Neural crest cell (in vitro differentiated cells): ENCODE measurements around the gene BIRC6. TPM values are rescaled to one million over a fixed set of nuclear protein-coding genes. Genes with fewer than 3 reads are reported as not detected.
"Not testable (repeated sequence)": the region's sequence is repeated elsewhere in the genome, so short reads cannot be mapped to it uniquely, and the experiment has no call there.

Source experiments
- DNase-seq: peaks from one replicate; pipeline ENCODE4 v3.0.0; 2021; ENCODE audit warnings: low read depth, mixed read lengths, low spot score
- H3K27ac Mint-ChIP-seq: one replicate; pipeline ENCODE4 v1.8.0; 2021; ENCODE audit warnings: mild to moderate bottlenecking, mixed read lengths; ENCODE audit not compliant: unreplicated experiment
- H3K27me3 Mint-ChIP-seq: 2 replicates; pipeline ENCODE4 v1.8.0; 2021; ENCODE audit warnings: low read depth, mild to moderate bottlenecking, mixed read lengths
- H3K36me3 Mint-ChIP-seq: 2 replicates; pipeline ENCODE4 v1.8.0; 2021; ENCODE audit warnings: low read depth, mild to moderate bottlenecking, mixed read lengths
- H3K4me1 Mint-ChIP-seq: 2 replicates; pipeline ENCODE4 v1.8.0; 2021; ENCODE audit warnings: mixed read lengths
- H3K4me3 Mint-ChIP-seq: one replicate; pipeline ENCODE4 v1.8.0; 2021; ENCODE audit warnings: mild to moderate bottlenecking, mixed read lengths
- H3K9me3 Mint-ChIP-seq: 2 replicates; pipeline ENCODE4 v1.8.0; 2021; ENCODE audit warnings: mixed read lengths
- total RNA-seq: library from RNA; stranded (reverse); gene quantifications from 2 replicates; pipeline ENCODE4 v1.2.1, GENCODE V29; 2021
- TF ChIP-seq, protein P1 (sequence below): fragments of 200-600 bp; sonication (generic); conservative IDR thresholded peaks from 2 replicates; pipeline ENCODE4 v1.5.0; 2021; ENCODE audit warnings: antibody characterized with exemption, mild to moderate bottlenecking

BIRC6 gene
- total RNA-seq, 1 donor from 2014 or later, result 76.8 TPM

DNA sequence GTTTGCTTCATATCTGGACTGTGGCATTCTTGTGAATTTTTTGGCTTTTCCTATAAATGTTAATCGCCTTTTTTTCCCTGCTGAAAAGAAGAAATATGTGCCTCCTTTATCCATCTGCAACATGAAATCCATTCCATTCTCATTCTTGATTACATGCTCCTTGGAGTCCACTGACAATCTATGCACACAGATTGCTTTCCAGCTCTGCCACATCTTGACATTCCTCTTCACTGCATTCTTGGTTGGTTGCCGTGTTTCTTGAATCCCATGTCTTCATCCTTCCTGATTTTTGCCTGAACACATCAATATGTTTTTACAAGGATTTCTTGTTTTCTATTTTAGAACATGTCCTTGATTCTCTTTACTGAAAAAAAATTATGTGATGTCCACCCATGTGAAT lies 26.7 kb upstream of the BIRC6 start:
- TF ChIP-seq, protein P1, sequence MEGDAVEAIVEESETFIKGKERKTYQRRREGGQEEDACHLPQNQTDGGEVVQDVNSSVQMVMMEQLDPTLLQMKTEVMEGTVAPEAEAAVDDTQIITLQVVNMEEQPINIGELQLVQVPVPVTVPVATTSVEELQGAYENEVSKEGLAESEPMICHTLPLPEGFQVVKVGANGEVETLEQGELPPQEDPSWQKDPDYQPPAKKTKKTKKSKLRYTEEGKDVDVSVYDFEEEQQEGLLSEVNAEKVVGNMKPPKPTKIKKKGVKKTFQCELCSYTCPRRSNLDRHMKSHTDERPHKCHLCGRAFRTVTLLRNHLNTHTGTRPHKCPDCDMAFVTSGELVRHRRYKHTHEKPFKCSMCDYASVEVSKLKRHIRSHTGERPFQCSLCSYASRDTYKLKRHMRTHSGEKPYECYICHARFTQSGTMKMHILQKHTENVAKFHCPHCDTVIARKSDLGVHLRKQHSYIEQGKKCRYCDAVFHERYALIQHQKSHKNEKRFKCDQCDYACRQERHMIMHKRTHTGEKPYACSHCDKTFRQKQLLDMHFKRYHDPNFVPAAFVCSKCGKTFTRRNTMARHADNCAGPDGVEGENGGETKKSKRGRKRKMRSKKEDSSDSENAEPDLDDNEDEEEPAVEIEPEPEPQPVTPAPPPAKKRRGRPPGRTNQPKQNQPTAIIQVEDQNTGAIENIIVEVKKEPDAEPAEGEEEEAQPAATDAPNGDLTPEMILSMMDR, result no peak
- no peak overlapping the region for H3K27ac Mint-ChIP-seq
- no peak overlapping the region for H3K4me3 Mint-ChIP-seq
- DNase-seq, result no peak
- no peaks in the 10 kb centered on the region for H3K36me3 Mint-ChIP-seq
- H3K4me1 Mint-ChIP-seq, result peaks cover 6% of the 10 kb centered on the region
- H3K9me3 Mint-ChIP-seq, result no peaks in the 10 kb centered on the region
- H3K27me3 Mint-ChIP-seq, result no peaks in the 10 kb centered on the region

DNA sequence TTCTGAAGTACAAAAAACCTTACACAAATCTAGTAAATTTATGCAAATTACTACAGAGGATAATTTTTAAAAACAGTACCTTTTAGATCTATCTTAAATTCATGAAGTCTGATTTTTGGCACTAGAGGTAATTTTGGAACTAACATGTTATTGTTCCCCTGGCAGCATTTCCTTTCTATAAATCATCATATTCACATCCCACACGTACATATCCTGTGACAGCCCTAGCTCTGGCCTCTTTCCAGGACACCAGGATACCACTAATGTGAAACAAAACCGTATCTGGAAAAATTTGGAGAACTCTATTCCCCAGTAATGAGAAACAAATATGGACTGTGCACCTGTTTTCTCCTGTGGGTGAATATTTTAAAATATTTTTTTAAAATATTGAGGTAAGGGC lies 14.0 kb upstream of the BIRC6 start:
- H3K4me1 Mint-ChIP-seq, result no peaks in the 10 kb centered on the region
- no peaks in the 10 kb centered on the region for H3K9me3 Mint-ChIP-seq
- H3K4me3 Mint-ChIP-seq, result no peak overlapping the region
- H3K27ac Mint-ChIP-seq, result no peak overlapping the region
- no peaks in the 10 kb centered on the region for H3K27me3 Mint-ChIP-seq
- TF ChIP-seq, protein P1, result no peak
- H3K36me3 Mint-ChIP-seq, result no peaks in the 10 kb centered on the region
- DNase-seq, result no peak

DNA sequence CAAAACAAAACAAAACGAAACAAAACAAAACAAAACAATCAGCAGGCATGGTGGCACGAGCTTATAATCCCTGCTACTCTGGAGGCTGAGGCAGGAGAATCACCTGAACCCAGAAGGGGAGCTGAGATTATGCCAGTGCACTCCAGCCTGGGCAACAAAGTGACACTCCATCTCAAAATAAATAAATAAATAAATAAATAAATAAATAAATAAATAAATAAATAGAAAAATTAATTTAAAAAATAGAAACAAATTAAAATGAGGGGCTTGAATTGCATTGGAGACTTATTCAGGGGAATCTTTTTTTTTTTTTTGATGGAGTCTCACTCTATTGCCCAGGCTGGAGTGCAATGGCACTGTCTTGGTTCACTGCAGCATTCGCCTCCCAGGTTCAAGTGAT lies 6.0 kb upstream of the BIRC6 start:
- H3K4me1 Mint-ChIP-seq, DNase-seq, H3K27ac Mint-ChIP-seq, H3K36me3 Mint-ChIP-seq, H3K9me3 Mint-ChIP-seq, H3K4me3 Mint-ChIP-seq, H3K27me3 Mint-ChIP-seq: not testable (repeated sequence)

DNA sequence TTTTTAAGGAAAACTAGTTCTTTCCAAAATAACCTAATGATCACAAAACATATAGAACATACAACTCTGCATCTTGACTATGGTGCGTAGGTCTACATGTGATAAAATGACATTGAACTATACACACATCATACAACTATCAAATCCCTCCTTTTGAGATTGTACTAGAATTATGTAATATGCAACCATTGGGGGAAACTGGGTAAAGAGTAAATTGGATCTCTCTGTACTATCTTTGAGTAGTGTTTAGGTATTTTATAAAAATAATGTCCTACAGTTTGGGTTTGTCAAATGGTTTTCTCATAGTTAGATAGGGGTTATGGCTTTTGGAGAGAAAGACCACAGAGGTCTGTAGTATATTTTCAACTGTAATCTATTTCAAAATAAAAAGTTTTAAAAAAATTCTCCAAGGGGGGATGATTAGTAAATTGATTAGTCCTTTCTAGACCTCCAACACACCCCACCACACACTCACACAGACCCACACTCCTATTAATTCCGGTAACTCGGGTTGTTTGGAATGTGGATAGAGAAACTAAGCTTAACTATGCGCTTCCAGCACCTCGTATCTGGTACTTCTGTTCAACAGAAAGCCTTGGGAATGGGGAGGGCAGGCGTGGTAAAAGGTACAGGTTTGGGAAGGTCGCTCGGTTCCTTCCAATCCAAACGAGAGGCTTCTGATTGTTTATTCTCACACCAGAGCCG lies 695 bp upstream of the BIRC6 start:
- H3K27me3 Mint-ChIP-seq, result no peaks in the 10 kb centered on the region
- TF ChIP-seq, protein P1, result no peak
- no peak for DNase-seq
- H3K36me3 Mint-ChIP-seq, result no peaks in the 10 kb centered on the region
- peaks cover 33% of the 10 kb centered on the region for H3K4me1 Mint-ChIP-seq
- H3K4me3 Mint-ChIP-seq, result peak overlapping the region; percentile 94
- H3K27ac Mint-ChIP-seq, result peak overlapping the region; percentile 70
- H3K9me3 Mint-ChIP-seq, result no peaks in the 10 kb centered on the region

DNA sequence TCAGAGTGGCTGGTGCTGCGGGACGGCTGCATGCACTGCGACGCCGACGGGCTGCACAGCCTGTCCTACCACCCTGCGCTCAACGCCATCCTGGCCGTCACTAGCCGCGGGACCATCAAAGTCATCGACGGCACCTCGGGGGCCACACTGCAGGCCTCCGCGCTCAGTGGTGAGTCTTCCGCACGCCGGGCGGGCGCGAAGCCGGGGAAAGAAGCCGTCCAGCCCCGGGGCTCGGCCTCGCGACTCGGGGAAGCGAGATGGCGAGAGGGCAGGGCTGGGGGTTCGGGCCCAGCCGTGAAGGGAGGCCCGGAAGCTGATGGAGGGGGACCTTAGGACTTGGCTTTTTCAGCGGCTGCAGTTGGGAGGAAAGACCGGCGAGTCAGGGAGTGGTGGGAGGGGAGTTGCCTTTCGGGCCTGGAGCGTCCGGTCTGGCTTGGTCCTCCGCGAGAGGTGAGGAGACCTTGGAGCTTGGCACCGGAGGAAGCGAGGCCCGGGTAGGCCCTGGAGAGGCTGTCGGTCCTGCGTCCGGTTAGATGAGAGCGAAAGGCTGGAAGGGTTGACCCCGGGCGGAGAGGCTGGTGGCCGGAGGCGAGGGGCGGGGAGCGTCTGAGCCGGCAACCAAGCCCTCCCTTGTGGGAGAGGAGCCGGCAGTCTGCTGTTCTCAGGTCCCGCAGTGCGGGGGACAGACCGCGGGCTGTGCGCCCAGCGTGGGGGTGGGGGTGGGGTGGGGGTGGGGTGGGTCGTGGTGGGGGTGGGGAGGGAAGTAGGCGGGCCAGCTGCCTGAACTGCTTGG lies 691 bp downstream of the BIRC6 start:
- TF ChIP-seq, protein P1, result no peak
- Mint-ChIP-seq H3K36me3 (peaks cover 6% of the 10 kb centered on the region), H3K27ac (peak overlapping the region; percentile 87), H3K27me3 (no peaks in the 10 kb centered on the region), H3K4me1 (peaks cover 37% of the 10 kb centered on the region), H3K9me3 (no peaks in the 10 kb centered on the region), H3K4me3 (peak overlapping the region; percentile 94)
- peak; percentile 29 for DNase-seq

DNA sequence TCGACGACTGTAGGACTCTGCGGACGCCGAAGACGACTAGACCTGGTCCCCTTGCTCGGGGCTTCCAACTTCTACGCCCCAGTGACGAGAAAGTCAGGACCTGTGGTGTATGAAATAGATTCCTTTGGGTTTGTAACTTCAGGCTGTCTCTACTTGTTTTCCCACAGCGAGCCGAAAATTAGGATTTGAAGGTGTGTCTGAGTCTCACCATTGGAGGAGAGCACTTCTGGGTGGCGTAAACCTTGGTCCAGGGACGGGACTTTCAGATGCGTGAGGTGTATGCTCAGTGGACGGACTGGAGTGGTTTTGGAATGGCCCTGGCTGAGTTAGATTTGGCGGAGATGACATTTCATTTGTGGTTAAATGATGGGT lies 1.3 kb downstream of the BIRC6 start:
- Mint-ChIP-seq H3K9me3 (no peaks in the 10 kb centered on the region), H3K4me1 (peaks cover 37% of the 10 kb centered on the region), H3K36me3 (peaks cover 6% of the 10 kb centered on the region), H3K27ac (peak overlapping the region; percentile 2), H3K4me3 (peak overlapping the region; percentile 94), H3K27me3 (no peaks in the 10 kb centered on the region)
- TF ChIP-seq, protein P1, result no peak
- DNase-seq, result no peak
